ENCODE results near the gene ITSN2. TPM values are rescaled to one million over a fixed set of nuclear protein-coding genes. Genes with fewer than 3 reads are reported as not detected.

ITSN2 gene
- total RNA-seq, 1 donor from 2014 or later, result 23.8 TPM

DNA sequence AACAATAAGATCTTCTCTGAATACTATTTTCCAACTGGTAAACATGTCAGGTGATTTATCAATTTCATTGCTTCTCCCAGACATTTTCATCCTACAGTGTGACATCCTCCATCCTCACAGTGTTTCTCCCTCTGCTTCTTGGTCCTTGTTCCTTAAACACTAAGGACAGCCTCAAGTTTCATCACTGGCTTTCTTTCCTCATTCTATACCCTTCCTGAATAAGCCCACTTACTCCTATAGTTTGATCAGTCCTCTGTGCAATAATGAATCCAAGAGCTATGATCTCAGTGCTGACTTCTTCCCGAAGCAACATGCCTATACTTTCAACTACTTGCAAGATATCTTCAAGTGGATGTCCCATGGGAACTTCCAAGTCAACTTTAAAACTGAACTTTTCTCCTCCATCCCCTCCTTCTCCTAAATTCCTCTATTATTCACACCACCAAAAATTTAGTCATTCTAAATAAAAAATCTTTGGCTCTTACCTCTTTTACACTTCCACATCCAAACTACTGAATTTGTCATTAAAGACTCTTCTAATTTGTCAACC, 97.8 kb downstream of the ITSN2 start:
- Histone ChIP-seq H3K4me1 (ENCODE audit: insufficient read depth, low read length) (no peaks in the 10 kb centered on the region), H3K9me3 (ENCODE audit: insufficient read depth, low read depth, low read length) (no peaks in the 10 kb centered on the region), H3K4me3 (ENCODE audit: insufficient read depth, low read depth, low read length) (no peak overlapping the region), H3K27me3 (ENCODE audit: insufficient read depth, low read length) (no peaks in the 10 kb centered on the region), H3K36me3 (ENCODE audit: insufficient read depth, low read length) (peaks cover 3% of the 10 kb centered on the region), H3K9ac (ENCODE audit: low read length) (no peak overlapping the region), H2AFZ (ENCODE audit: low read depth, low read length) (no peak overlapping the region), H3K4me2 (ENCODE audit: low read length) (no peak overlapping the region), H3K79me2 (ENCODE audit: insufficient read depth, low read length) (no peaks in the 10 kb centered on the region), H4K20me1 (ENCODE audit: insufficient read depth, low read length) (no peaks in the 10 kb centered on the region), H3K27ac (ENCODE audit: low read depth, low read length) (no peak overlapping the region)
- Mint-ChIP-seq H3K9me3 (ENCODE audit: unreplicated experiment) (no peaks in the 10 kb centered on the region), H3K27ac (ENCODE audit: unreplicated experiment) (no peak overlapping the region), H3K27me3 (ENCODE audit: low read depth, unreplicated experiment) (no peaks in the 10 kb centered on the region), H3K4me1 (ENCODE audit: low read depth, unreplicated experiment) (no peaks in the 10 kb centered on the region), H3K4me3 (ENCODE audit: unreplicated experiment) (no peak overlapping the region), H3K36me3 (ENCODE audit: low read depth, unreplicated experiment) (peaks cover 4% of the 10 kb centered on the region)
- DNase-seq (ENCODE audit: low read depth) (no peak), FAIRE-seq (no peak)
- TF ChIP-seq, protein P1, sequence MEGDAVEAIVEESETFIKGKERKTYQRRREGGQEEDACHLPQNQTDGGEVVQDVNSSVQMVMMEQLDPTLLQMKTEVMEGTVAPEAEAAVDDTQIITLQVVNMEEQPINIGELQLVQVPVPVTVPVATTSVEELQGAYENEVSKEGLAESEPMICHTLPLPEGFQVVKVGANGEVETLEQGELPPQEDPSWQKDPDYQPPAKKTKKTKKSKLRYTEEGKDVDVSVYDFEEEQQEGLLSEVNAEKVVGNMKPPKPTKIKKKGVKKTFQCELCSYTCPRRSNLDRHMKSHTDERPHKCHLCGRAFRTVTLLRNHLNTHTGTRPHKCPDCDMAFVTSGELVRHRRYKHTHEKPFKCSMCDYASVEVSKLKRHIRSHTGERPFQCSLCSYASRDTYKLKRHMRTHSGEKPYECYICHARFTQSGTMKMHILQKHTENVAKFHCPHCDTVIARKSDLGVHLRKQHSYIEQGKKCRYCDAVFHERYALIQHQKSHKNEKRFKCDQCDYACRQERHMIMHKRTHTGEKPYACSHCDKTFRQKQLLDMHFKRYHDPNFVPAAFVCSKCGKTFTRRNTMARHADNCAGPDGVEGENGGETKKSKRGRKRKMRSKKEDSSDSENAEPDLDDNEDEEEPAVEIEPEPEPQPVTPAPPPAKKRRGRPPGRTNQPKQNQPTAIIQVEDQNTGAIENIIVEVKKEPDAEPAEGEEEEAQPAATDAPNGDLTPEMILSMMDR (IDR thresholded peaks at IDR 0.05; ENCODE audit: insufficient read depth, low read depth, low read length), result no peak
- TF ChIP-seq EZH2 (IDR thresholded peaks at IDR 0.05; ENCODE audit: insufficient read depth, low read length), result no peak

- no peak overlapping the region for H3K27ac Mint-ChIP-seq (ENCODE audit: unreplicated experiment)
- H3K79me2 ChIP-seq (ENCODE audit: insufficient read depth, low read length), result no peaks in the 10 kb centered on the region
- FAIRE-seq (no peak), DNase-seq (ENCODE audit: low read depth) (no peak)
- no peak overlapping the region for H3K4me2 ChIP-seq (ENCODE audit: low read length)
- no peaks in the 10 kb centered on the region for H3K27me3 ChIP-seq (ENCODE audit: insufficient read depth, low read length)
- H3K27ac ChIP-seq (ENCODE audit: low read depth, low read length), result no peak overlapping the region
- no peak for TF ChIP-seq EZH2 (IDR thresholded peaks at IDR 0.05; ENCODE audit: insufficient read depth, low read length)
- TF ChIP-seq, protein P1 (IDR thresholded peaks at IDR 0.05; ENCODE audit: insufficient read depth, low read depth, low read length), result no peak
- H3K9me3 ChIP-seq (ENCODE audit: insufficient read depth, low read depth, low read length), result no peaks in the 10 kb centered on the region
- peaks cover 3% of the 10 kb centered on the region for H3K36me3 ChIP-seq (ENCODE audit: insufficient read depth, low read length)
- H3K9me3 Mint-ChIP-seq (ENCODE audit: unreplicated experiment), result no peaks in the 10 kb centered on the region
- peaks cover 2% of the 10 kb centered on the region for H3K36me3 Mint-ChIP-seq (ENCODE audit: low read depth, unreplicated experiment)
- H2AFZ ChIP-seq (ENCODE audit: low read depth, low read length), result no peak overlapping the region
- no peaks in the 10 kb centered on the region for H4K20me1 ChIP-seq (ENCODE audit: insufficient read depth, low read length)
- H3K9ac ChIP-seq (ENCODE audit: low read length), result no peak overlapping the region
- no peak overlapping the region for H3K4me3 ChIP-seq (ENCODE audit: insufficient read depth, low read depth, low read length)
- no peaks in the 10 kb centered on the region for H3K4me1 Mint-ChIP-seq (ENCODE audit: low read depth, unreplicated experiment)
- no peaks in the 10 kb centered on the region for H3K4me1 ChIP-seq (ENCODE audit: insufficient read depth, low read length)
- H3K4me3 Mint-ChIP-seq (ENCODE audit: unreplicated experiment), result no peak overlapping the region
- no peaks in the 10 kb centered on the region for H3K27me3 Mint-ChIP-seq (ENCODE audit: low read depth, unreplicated experiment)
Measured at GRCh38 chr2:24261441-24261840, 98.9 kb downstream of the ITSN2 start.

DNA sequence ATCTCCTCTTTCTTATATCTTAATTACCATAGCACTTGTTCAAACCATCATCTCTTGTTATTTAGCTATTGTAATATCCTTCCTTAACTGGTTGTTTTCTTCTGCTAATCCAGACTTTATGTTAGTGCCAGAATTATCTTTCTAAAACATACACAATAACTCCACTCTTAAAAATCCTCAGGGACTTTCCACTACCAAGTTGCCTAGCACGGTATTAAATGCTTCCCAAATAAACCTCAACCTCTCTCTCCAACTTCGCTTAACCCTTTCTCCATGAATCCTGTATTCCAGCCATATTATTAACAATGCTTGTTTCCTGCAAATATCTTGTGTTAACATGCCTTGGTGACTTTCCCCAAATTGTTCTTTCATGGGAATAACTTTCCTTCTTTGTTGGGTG, 101.0 kb downstream of the ITSN2 start:
- H3K36me3 ChIP-seq (ENCODE audit: insufficient read depth, low read length), result no peaks in the 10 kb centered on the region
- H3K27ac ChIP-seq (ENCODE audit: low read depth, low read length), result no peak overlapping the region
- no peak overlapping the region for H3K9ac ChIP-seq (ENCODE audit: low read length)
- DNase-seq (ENCODE audit: low read depth) (no peak), FAIRE-seq (no peak)
- no peak overlapping the region for H3K4me3 Mint-ChIP-seq (ENCODE audit: unreplicated experiment)
- no peak overlapping the region for H2AFZ ChIP-seq (ENCODE audit: low read depth, low read length)
- H3K36me3 Mint-ChIP-seq (ENCODE audit: low read depth, unreplicated experiment), result peaks cover 2% of the 10 kb centered on the region
- H3K4me1 ChIP-seq (ENCODE audit: insufficient read depth, low read length), result no peaks in the 10 kb centered on the region
- no peaks in the 10 kb centered on the region for H4K20me1 ChIP-seq (ENCODE audit: insufficient read depth, low read length)
- no peaks in the 10 kb centered on the region for H3K9me3 Mint-ChIP-seq (ENCODE audit: unreplicated experiment)
- H3K4me1 Mint-ChIP-seq (ENCODE audit: low read depth, unreplicated experiment), result no peaks in the 10 kb centered on the region
- no peaks in the 10 kb centered on the region for H3K27me3 ChIP-seq (ENCODE audit: insufficient read depth, low read length)
- H3K4me2 ChIP-seq (ENCODE audit: low read length), result no peak overlapping the region
- TF ChIP-seq, protein P1 (IDR thresholded peaks at IDR 0.05; ENCODE audit: insufficient read depth, low read depth, low read length), result no peak
- no peak for TF ChIP-seq EZH2 (IDR thresholded peaks at IDR 0.05; ENCODE audit: insufficient read depth, low read length)
- H3K27me3 Mint-ChIP-seq (ENCODE audit: low read depth, unreplicated experiment), result no peaks in the 10 kb centered on the region
- no peaks in the 10 kb centered on the region for H3K79me2 ChIP-seq (ENCODE audit: insufficient read depth, low read length)
- no peak overlapping the region for H3K4me3 ChIP-seq (ENCODE audit: insufficient read depth, low read depth, low read length)
- no peaks in the 10 kb centered on the region for H3K9me3 ChIP-seq (ENCODE audit: insufficient read depth, low read depth, low read length)
- H3K27ac Mint-ChIP-seq (ENCODE audit: unreplicated experiment), result no peak overlapping the region
